Suprapubic skin (tissue), 4 donors: ENCODE results near the gene REN. TPM values are rescaled to one million over a fixed set of nuclear protein-coding genes. Genes with fewer than 3 reads are reported as not detected.

ENCODE experiments used
- DNase-seq, 2 donors: peaks; one replicate each; pipeline ENCODE4 v3.0.0-alpha.2; 2019; ENCODE audit warnings: low spot score in 2 of 2
- H3K27ac ChIP-seq: fragments of 200-600 bp; sonication (generic); one replicate; pipeline ENCODE4 v1.5.1; 2019
- H3K27me3 ChIP-seq: fragments of 200-600 bp; sonication (generic); one replicate; pipeline ENCODE4 v1.5.1; 2019
- H3K36me3 ChIP-seq: fragments of 200-600 bp; sonication (generic); one replicate; pipeline ENCODE4 v1.5.1; 2019
- H3K4me1 ChIP-seq: fragments of 200-600 bp; sonication (generic); one replicate; pipeline ENCODE4 v1.5.1; 2019
- H3K4me3 ChIP-seq: fragments of 200-600 bp; sonication (generic); one replicate; pipeline ENCODE4 v1.5.1; 2019; ENCODE audit warnings: mild to moderate bottlenecking
- H3K9me3 ChIP-seq: fragments of 200-600 bp; sonication (generic); one replicate; pipeline ENCODE4 v1.5.1; 2019
- CTCF ChIP-seq, 2 donors: fragments of 200-600 bp in 1 of 2; fragments of 450-650 bp in 1 of 2; sonication (generic) in 1 of 2; IDR thresholded peaks; one replicate each; pipeline ENCODE4 v1.5.1; 2016 to 2019; ENCODE audit warnings: antibody characterized with exemption in 2 of 2, mild to moderate bottlenecking in 1 of 2, moderate library complexity in 1 of 2
- EP300 ChIP-seq: sonication (generic); formaldehyde crosslinking; IDR thresholded peaks from one replicate; pipeline ENCODE4 v1.6.1; 2017; ENCODE audit warnings: antibody characterized with exemption
- POLR2A ChIP-seq, 2 donors: fragments of 450-650 bp; IDR thresholded peaks; one replicate each; pipeline ENCODE4 v1.6.1; 2017; ENCODE audit warnings: antibody characterized with exemption in 2 of 2, mild to moderate bottlenecking in 2 of 2, moderate library complexity in 2 of 2
- POLR2AphosphoS5 ChIP-seq, 3 donors: sonication (generic); formaldehyde crosslinking; IDR thresholded peaks; one replicate each; pipeline ENCODE4 v1.6.1; 2017; ENCODE audit warnings: antibody characterized with exemption in 3 of 3
- WGBS: methylation state at CpG from one replicate; pipeline ENCODE4 v1.1.5; 2018; 5-methylcytosine and 5-hydroxymethylcytosine counted together
- total RNA-seq, 4 donors: library from RNA; depleted of rRNA; stranded (reverse); fragments of >200 nt; gene quantifications; one replicate each; pipeline ENCODE4 v1.1.0, GENCODE V29; 2016

REN gene
- total RNA-seq, 4 donors from 2014 or later: 0.44 TPM; not detected in 3

- no peak for DNase-seq
- peaks cover 12% of the 10 kb centered on the region for H3K36me3 ChIP-seq
- H3K27ac ChIP-seq: no peak overlapping the region
- no peaks in the 10 kb centered on the region for H3K9me3 ChIP-seq
- no peak for TF ChIP-seq POLR2AphosphoS5 (IDR thresholded peaks at IDR 0.05)
- TF ChIP-seq POLR2A (IDR thresholded peaks at IDR 0.05): no peak
- TF ChIP-seq EP300: no peak
- TF ChIP-seq CTCF (IDR thresholded peaks at IDR 0.05): no peak
- no peaks in the 10 kb centered on the region for H3K27me3 ChIP-seq
- peaks cover 44% of the 10 kb centered on the region for H3K4me1 ChIP-seq
- 86% methylated on average over 13 of the region's 13 CpGs for WGBS
- no peak overlapping the region for H3K4me3 ChIP-seq
These were observed 18.4 kb downstream of the REN start for GRCh38 chr1:204147406-204148383.

GRCh38 chr1:204146965-204147364, 19.2 kb downstream of the REN start:
- 94% methylated on average over 7 of the region's 7 CpGs for WGBS

DNA sequence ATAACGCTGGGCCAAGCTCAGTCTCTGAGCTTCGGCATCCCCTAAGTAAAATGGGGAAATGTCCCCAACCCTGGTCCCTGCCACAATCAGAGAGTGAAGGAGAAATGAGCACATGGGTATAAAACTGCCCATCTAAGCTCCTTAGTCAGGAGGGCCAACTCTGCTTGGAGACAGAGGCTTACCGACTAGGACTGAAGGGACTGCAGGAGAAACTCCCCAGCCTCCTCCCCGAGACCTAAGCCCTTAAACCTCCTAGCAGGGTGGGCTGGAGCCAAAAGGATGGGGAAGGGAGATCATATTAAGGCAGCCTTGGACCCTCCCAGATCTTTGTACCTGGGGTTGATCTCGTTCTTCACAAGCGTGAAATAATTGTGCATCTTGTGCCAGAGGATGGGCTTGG, 19.8 kb downstream of the REN start:
- Histone ChIP-seq H3K4me1 (peaks cover 34% of the 10 kb centered on the region), H3K36me3 (peaks cover 19% of the 10 kb centered on the region), H3K9me3 (no peaks in the 10 kb centered on the region), H3K4me3 (no peak overlapping the region), H3K27ac (no peak overlapping the region), H3K27me3 (no peaks in the 10 kb centered on the region)
- no peak for DNase-seq
- no peak for TF ChIP-seq CTCF (IDR thresholded peaks at IDR 0.05)
- TF ChIP-seq EP300: no peak
- no peak for TF ChIP-seq POLR2AphosphoS5 (IDR thresholded peaks at IDR 0.05)
- no peak for TF ChIP-seq POLR2A (IDR thresholded peaks at IDR 0.05)
- WGBS: 90% methylated on average over 6 of the region's 6 CpGs

More at GRCh38 chr1:204146965-204147364, 19.2 kb downstream of the REN start:
- no peak overlapping the region for H3K4me3 ChIP-seq
- H3K36me3 ChIP-seq: peaks cover 15% of the 10 kb centered on the region
- H3K9me3 ChIP-seq: no peaks in the 10 kb centered on the region
- no peak overlapping the region for H3K27ac ChIP-seq
- TF ChIP-seq POLR2AphosphoS5 (IDR thresholded peaks at IDR 0.05) (no peak), CTCF (IDR thresholded peaks at IDR 0.05) (no peak), POLR2A (IDR thresholded peaks at IDR 0.05) (no peak), EP300 (no peak)
- H3K27me3 ChIP-seq: no peaks in the 10 kb centered on the region
- peaks cover 37% of the 10 kb centered on the region for H3K4me1 ChIP-seq
- no peak for DNase-seq

GRCh38 chr1:204145033-204145504, 21.1 kb downstream of the REN start:
- H3K4me3 ChIP-seq: no peak overlapping the region
- peaks cover 22% of the 10 kb centered on the region for H3K4me1 ChIP-seq
- TF ChIP-seq POLR2AphosphoS5 (IDR thresholded peaks at IDR 0.05) (no peak), EP300 (no peak), POLR2A (IDR thresholded peaks at IDR 0.05) (no peak), CTCF (IDR thresholded peaks at IDR 0.05) (no peak)
- WGBS: 58% methylated on average over 4 of the region's 4 CpGs
- no peak for DNase-seq
- H3K27me3 ChIP-seq: no peaks in the 10 kb centered on the region
- H3K9me3 ChIP-seq: no peaks in the 10 kb centered on the region
- peaks cover 30% of the 10 kb centered on the region for H3K36me3 ChIP-seq
- no peak overlapping the region for H3K27ac ChIP-seq
